Stimulated activated CD8-positive, alpha-beta memory T cell treated with anti-CD3 and anti-CD28 coated beads, Interleukin-4, amount 100 ng/mL, for 1 hour (primary cell): Measurements from ENCODE around the gene SPI1.

Experiments
- DNase-seq, 2 donors: peaks; one replicate each; pipeline ENCODE4 v3.0.0-alpha.2; 2020; ENCODE audit warnings: low read depth in 2 of 2, low spot score in 1 of 2

Gene SPI1

GRCh38 chr11:47406896-47407745 is 28.8 kb upstream of the SPI1 start:
- no peak for DNase-seq

DNA sequence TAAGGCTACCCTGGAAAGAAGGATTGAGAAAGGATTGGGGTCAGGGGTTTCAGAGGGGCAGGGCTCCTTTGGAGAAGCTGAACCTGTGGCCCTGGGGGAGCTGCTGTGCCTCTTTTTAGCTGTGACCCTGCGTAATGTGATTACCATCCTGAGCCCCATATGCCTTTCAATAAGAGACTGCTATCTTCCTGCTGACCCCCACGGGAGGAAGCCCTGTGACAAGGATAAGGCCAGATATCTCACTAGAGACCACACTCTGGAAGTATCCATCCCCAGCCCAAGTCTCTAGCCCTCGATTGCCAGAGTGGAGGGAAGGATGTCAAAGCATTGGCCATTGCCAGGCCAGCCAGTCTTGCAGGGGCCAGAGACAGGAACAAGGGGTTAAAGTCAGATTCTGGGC is 25.2 kb upstream of the SPI1 start:
- DNase-seq: no peak

- no peak for DNase-seq
These were observed 24.8 kb upstream of the SPI1 start for GRCh38 chr11:47403135-47403534.

- no peak for DNase-seq
These were observed 22.5 kb upstream of the SPI1 start for GRCh38 chr11:47400768-47401279.

GRCh38 chr11:47399860-47400767 is 21.8 kb upstream of the SPI1 start:
- DNase-seq: peak in 1 of 2 donors; percentile 16

GRCh38 chr11:47398551-47398950 is 20.2 kb upstream of the SPI1 start:
- DNase-seq: no peak

DNA sequence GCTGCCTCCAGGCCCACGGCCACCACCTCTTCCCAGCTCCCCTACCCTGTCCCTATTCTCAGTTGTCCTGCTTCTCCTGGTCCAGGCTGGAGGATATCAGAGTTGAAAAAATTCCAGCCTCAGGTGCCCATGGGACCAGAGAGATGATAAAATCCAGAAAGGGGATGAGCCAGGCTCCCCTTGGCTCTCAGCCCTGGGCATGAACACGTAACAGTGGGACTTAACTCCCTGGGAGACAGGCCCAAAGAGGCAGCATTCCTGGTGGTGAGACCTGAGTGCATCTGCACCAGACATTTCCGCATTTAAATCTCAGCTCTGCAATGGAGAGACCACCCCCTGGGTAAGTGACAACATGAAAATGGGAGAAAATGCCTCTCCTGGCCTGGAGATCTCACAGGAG is 19.7 kb upstream of the SPI1 start:
- DNase-seq: no peak

GRCh38 chr11:47396049-47396320 is 17.6 kb upstream of the SPI1 start:
- DNase-seq: no peak

DNA sequence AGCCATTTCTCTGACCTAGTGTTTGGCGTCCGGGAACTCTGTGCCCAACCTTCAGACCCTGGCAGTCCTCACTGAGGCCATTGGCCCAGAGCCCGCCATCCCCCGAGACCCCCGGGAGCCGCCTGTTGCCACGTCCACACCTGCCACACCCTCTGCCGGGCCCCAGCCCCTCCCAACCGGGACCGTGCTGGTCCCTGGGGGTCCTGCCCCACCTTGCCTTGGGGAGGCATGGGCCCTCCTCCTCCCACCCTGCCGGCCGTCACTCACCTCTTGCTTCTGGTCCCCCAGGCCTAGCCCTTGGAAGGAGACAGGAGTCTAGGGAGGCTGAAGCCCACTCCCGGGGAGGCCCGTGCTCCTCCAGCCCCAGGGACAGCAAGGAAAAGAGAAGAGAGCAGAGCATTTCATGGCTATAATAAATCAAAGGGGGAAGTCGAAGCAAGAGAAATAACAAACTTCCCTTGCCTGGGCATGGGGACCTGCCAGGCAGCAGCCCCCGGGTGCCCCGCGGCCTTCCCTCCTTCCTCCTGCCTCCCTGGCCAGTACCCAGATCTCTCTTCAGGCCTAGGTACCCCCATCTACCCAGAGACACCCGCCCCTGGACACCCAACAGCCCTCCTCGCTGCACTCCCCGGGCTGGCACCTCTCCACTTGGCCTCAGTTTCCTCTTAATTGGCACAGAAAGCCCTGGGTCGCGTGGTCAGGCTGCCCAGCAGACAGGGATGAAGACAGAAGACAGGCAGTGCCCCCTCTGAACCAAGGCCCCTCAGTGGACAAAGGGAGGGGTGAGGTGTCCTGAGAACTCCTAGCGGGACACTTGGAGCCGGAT is 17.1 kb upstream of the SPI1 start:
- DNase-seq: no peak

DNA sequence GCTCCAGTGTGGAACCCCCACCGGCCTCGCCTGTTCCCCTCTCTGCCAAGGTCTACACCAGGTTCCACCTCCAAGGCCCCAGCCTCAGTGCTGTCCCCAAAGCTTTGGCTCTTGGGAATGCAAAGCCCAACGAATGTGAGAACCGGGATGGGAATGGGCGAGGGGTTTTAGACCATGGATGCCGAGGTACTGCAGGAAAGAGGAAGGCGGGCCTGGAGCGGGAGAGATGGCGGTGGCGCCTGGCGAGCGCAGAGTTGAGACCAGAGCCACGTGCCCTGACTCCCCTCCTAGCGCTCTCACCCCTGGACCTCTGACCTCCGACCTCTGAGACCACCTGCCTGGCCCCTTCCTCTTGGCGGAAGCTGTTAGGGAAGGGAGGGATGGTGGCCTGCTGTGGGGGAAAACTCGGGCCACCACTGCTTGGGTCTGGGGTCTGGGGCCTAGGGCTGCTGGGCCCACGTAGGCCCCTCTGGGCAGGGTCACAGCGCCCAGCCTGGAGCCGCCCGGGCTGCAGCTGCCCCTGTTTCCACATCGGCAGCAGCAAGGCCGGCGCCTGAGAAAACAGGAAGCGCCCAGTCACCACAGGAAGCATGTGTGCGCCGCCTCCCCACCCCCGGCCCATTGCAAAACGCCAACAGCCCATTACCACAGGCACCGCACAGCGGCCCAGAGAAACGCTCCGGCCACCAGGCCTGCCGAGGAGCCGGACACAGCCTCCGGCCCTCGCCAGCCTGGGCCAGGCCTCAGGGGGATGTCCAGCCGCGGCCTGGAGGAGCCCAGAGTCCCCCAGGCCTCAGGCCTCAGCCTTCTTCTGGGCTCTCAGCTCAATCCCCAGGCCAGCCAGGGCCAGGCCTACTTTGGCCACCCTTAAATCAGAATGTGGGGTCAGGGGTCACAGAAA is 16.2 kb upstream of the SPI1 start:
- DNase-seq: peak in 1 of 2 donors; percentile 34

DNA sequence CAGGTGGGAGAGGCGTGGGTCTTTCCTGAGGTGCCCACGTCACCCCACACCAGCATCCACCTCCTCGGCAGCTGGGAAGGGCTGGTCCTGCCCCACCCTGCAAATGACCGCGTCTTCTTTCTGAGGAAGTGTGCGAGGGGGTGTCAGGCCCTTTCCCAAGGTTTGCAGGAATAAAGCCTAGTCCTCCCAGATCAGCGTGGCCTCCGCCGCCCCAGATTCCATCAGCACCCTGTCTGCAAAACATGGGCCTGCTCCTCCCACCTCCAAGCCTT is 15.6 kb upstream of the SPI1 start:
- DNase-seq: no peak

GRCh38 chr11:47393163-47394049 is 15.1 kb upstream of the SPI1 start:
- DNase-seq: no peak

DNA sequence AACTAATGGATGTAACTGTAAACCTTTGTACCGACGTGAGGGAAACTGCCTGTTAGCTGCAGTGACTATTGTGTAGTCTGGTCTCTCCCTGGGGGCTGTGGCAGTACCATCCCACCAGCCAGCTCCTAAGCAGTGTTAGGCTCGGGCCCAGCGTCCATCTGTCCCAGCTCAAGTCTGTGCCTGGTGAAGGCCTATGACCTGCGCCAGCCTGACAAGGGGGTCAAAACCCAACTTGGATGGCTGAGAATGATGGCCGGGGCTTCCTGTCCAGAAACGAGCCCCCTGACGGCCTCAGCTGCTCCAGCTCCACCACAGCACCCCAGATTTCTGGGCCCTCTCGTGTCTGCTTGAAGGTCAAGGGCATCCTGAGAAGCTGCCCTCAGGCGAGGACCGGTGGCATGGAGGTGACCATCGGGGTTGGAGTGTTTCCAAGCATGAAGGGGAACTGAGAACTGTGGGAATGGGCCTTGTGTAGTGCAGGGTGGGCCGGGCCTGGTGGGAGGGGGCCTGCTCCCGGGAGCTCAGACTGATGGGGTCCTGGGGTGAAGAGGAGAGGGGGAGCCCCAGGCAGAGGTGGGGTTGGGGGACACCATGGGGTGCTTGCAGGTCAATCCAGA is 14.3 kb upstream of the SPI1 start:
- DNase-seq: no peak

DNA sequence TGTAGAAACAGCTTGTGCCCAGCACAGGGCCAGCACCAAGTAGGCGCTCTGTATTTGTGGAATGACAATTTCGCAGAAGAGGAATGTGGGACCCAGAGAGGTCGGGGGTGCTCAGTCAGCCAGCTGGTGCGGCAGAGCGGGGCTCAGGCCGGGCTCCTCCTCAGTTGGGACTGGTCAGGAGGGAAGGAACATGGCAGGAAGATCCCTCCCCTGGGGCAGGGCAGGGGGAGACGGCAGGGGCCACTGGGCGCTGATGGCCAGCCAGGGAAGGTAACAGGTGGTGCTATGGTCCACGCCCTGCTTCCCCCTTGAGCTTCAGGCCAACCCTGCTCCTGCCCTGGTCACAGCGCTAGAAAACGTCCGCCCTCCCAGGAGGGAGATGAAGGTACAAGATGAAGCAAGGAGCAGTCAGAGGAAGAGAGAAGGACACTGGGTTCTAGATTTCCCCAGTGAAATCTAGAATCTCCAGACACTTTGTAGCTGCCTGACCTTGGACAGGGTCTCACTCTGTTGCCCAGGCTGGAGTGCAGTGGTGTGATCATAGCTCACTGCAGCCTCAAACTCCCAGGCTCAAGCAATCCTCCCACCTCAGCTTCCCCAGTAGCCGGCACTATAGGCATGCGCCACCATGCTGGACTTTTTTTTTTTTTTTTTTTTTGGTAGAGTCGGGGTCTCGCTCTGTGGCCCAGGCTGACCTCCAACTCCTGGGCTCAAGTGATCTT is 13.5 kb upstream of the SPI1 start:
- DNase-seq: no peak

DNA sequence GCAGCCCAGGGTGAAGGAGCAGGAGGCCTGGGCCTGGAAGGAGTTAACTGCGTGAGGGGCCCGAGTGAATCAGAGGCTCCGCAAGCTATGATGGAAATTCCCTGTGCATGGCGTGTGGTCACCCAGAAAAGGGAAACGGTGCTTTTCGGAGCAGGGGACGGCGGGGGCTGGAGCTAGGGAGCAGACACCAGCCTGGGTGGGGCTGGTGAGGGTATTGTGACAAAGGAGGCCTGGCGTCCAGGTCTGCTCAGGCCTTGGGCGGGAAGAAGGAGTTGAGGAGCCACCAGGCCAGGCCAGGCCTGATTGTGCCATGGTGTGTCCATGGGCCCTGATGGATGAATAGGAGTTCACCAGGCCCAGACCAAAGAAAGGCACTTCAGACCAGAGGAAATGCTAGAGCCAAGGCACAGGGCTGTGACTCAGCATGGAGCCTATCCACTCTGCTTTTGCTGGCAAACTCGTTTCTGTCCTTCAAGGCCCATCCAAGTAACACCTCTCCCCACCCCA is 12.8 kb upstream of the SPI1 start:
- no peak for DNase-seq

DNA sequence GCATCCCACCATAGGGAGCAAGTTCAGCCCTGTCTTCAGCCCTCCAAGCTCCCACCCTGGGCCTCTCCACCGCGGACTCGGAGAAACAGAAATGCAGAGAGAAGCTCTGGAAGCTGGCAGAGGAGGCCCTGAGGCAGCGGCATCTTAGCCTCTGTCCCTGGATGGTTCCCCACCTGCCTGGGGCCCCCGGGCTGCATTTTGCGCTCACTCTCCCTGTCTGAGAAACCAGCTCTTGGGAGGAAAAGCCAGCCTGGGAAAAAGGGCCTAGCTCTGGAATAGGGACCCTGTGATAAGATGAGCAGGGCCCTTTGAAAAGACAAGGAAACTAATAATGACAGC is 12.0 kb upstream of the SPI1 start:
- DNase-seq: no peak

- DNase-seq: no peak
These were observed 11.5 kb upstream of the SPI1 start for GRCh38 chr11:47389577-47390421.
